ENCODE results near the gene HERC6. TPM values are rescaled to one million over a fixed set of nuclear protein-coding genes. Genes with fewer than 3 reads are reported as not detected.

Gene HERC6
- polyA plus RNA-seq, 1 of the 3 experiments (the other 2 are of a cell fraction) = 1.7 TPM

DNA sequence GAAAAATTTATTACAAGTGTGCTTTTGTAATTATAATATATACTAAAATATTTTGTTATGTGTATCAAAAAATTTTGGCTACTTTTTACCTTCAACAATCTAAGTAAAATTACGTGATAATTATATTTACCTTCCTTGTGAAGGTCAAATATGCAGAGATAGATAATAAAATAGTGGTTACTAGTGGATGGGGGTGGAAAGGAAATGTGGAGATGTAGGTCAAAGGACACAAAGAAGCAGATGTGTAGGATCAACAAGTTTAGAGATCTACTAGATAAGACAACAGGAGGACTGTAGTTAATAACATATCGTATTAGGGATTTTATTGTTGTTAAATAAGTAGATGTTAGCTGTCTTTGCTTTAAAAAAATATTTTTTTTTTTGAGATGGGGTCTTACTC is 99.6 kb downstream of the HERC6 start (continued):
- TF ChIP-seq, protein P1, sequence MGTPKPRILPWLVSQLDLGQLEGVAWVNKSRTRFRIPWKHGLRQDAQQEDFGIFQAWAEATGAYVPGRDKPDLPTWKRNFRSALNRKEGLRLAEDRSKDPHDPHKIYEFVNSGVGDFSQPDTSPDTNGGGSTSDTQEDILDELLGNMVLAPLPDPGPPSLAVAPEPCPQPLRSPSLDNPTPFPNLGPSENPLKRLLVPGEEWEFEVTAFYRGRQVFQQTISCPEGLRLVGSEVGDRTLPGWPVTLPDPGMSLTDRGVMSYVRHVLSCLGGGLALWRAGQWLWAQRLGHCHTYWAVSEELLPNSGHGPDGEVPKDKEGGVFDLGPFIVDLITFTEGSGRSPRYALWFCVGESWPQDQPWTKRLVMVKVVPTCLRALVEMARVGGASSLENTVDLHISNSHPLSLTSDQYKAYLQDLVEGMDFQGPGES (IDR thresholded peaks at IDR 0.05; ENCODE audit: low read depth, low read length) = no peak
- TF ChIP-seq FOXM1 (IDR thresholded peaks at IDR 0.05; ENCODE audit: low read depth) = no peak
- no peak for TF ChIP-seq FOSL2 (IDR thresholded peaks at IDR 0.05; ENCODE audit: borderline replicate concordance, low read depth)
- no peak for TF ChIP-seq CHD2 (IDR thresholded peaks at IDR 0.05; ENCODE audit: low read length, partially characterized antibody)
- TF ChIP-seq NRF1 (IDR thresholded peaks at IDR 0.05; ENCODE audit: low read depth, low read length) = no peak
- TF ChIP-seq, protein P2, sequence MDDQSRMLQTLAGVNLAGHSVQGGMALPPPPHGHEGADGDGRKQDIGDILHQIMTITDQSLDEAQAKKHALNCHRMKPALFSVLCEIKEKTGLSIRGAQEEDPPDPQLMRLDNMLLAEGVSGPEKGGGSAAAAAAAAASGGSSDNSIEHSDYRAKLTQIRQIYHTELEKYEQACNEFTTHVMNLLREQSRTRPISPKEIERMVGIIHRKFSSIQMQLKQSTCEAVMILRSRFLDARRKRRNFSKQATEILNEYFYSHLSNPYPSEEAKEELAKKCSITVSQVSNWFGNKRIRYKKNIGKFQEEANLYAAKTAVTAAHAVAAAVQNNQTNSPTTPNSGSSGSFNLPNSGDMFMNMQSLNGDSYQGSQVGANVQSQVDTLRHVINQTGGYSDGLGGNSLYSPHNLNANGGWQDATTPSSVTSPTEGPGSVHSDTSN (IDR thresholded peaks at IDR 0.05) = no peak
- no peak for TF ChIP-seq MXI1 (IDR thresholded peaks at IDR 0.05; ENCODE audit: low read depth, low read length)

DNA sequence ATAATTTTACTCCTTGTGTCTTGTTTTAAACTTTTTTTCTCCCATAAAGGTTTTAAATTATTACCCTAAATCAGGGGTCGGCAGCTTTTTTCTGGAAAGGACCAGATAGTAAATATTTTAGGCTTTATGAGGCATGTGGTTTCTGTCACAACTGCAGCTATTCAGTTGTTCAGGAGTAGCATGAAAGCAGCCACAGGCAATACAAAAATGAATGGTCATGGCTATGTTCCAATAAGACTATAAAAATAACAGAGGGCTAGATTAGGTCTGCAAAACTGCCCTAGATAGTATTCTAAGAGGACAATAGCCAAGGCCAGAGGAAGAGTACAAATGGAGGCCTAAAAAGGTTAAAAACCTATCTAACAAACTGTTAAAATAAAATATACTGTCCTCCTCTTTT is 102.9 kb downstream of the HERC6 start:
- POLR2A ChIA-PET = no interaction called here
- no peaks in the 10 kb centered on the region for H3K79me2 ChIP-seq (ENCODE audit: insufficient read depth)
- H4K20me1 ChIP-seq (ENCODE audit: insufficient read depth) = no peaks in the 10 kb centered on the region
- 44% methylated on average over 1 of the region's 1 CpG for WGBS (ENCODE audit: low lambda C conversion rate)
- H3K36me3 ChIP-seq (replicated peaks in 1 of 2; ENCODE audit: control insufficient read depth in 1 of 2, insufficient read depth in 2 of 2, low read length in 1 of 2) = no peaks in the 10 kb centered on the region
- peak; percentile 22 for DNase-seq
- no peaks in the 10 kb centered on the region for H3K9me2 ChIP-seq
- H3K9ac ChIP-seq = no peak overlapping the region
- H3K4me1 ChIP-seq (ENCODE audit: control insufficient read depth in 1 of 2, insufficient read depth in 2 of 2, low read depth in 1 of 2, low read length in 1 of 2) = no peaks in the 10 kb centered on the region
- no peak overlapping the region for H3K4me2 ChIP-seq
- no peaks in the 10 kb centered on the region; the same call in 1 of the 2 replicates for H3K27me3 ChIP-seq (ENCODE audit: insufficient read depth)
- H3K27ac ChIP-seq (ENCODE audit: low read depth in 2 of 2, low read length in 1 of 2) = no peak overlapping the region
- no peaks in the 10 kb centered on the region for H3F3A ChIP-seq (replicated peaks; ENCODE audit: insufficient read depth)
- H3K9me3 ChIP-seq = no peaks in the 10 kb centered on the region
- no peak overlapping the region for H2AFZ ChIP-seq (ENCODE audit: low read depth)
- no peak overlapping the region for H3K4me3 ChIP-seq (ENCODE audit: low read depth in 2 of 2, low read length in 1 of 2)
- TF ChIP-seq RFX5 (IDR thresholded peaks at IDR 0.05; ENCODE audit: low read length) = no peak
- peak; percentile 37; the same call in 1 of the 2 replicates for TF ChIP-seq MXI1 (IDR thresholded peaks at IDR 0.05; ENCODE audit: low read depth, low read length)
- peak in 1 of 2 experiments; percentile 48; a peak in 1 of 4 replicates for TF ChIP-seq EP300 (IDR thresholded peaks at IDR 0.05; ENCODE audit: borderline replicate concordance in 1 of 2, low read depth in 1 of 2, low read length in 1 of 2)
- TF ChIP-seq, protein P1 (IDR thresholded peaks at IDR 0.05; ENCODE audit: low read depth, low read length) = no peak
- TF ChIP-seq RCOR1 (IDR thresholded peaks at IDR 0.05; ENCODE audit: low read length) = peak; percentile 46; the same call in 1 of the 2 replicates
- CTCF ChIA-PET = interaction anchor here (1.0 to 1.5 kb wide), 3 partner anchors 34 to 103 kb away, joined by 3 to 6 read pairs (median 3); partner anchors contain the start of gene HERC6

DNA sequence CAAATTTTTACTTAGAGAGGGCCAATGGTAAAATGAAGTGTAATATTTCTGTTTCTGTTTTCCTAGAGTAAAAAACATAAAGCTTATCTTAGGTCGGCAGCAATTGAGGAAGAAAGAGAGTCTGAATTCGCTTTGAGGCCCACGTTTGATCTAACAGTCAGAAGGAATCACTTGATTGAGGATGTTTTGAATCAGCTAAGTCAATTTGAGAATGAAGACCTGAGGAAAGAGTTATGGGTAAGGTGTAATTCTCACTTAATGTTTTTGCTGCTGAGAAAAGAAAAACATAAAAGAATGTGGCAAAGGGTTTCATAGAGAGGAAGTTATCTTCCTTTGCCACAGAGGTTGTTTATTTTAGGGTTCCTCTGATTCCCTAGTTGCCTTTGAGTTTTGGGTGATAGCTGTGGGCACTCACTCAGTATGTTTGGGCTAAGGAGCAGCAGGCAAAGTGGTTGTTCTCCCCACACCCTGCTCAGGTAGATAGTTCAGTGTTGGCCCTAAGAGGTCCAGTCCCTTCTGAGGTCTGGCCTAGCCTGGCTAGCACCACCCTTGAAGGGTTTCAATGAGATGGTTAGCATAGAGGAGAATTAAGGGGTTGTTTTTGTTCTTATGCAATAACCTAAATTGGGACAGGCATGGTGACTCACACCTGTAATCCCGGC is 110.6 kb downstream of the HERC6 start:
- DNase-seq = no peak
- no peaks in the 10 kb centered on the region for H3K36me3 ChIP-seq (replicated peaks in 1 of 2; ENCODE audit: control insufficient read depth in 1 of 2, insufficient read depth in 2 of 2, low read length in 1 of 2)
- H3K9ac ChIP-seq = no peak overlapping the region
- ChIA-PET CTCF (no interaction called here), POLR2A (no interaction called here)
- H4K20me1 ChIP-seq (ENCODE audit: insufficient read depth) = no peaks in the 10 kb centered on the region
- WGBS (ENCODE audit: low lambda C conversion rate) = 79% methylated on average over 4 of the region's 4 CpGs
- no peak overlapping the region for H3K27ac ChIP-seq (ENCODE audit: low read depth in 2 of 2, low read length in 1 of 2)
- H3K9me2 ChIP-seq = no peaks in the 10 kb centered on the region
- TF ChIP-seq RCOR1 (IDR thresholded peaks at IDR 0.05; ENCODE audit: low read length) (no peak), POLR2AphosphoS5 (IDR thresholded peaks at IDR 0.05; ENCODE audit: low read depth, low read length) (no peak), ELF1 (IDR thresholded peaks at IDR 0.05) (no peak), TAF1 (IDR thresholded peaks at IDR 0.05; ENCODE audit: borderline replicate concordance, low read depth, low read length) (no peak), SIN3A (IDR thresholded peaks at IDR 0.05; ENCODE audit: borderline replicate concordance, low read depth, low read length) (no peak), EZH2phosphoT487 (IDR thresholded peaks at IDR 0.05; ENCODE audit: borderline replicate concordance, low read depth) (no peak), YY1 (IDR thresholded peaks at IDR 0.05; ENCODE audit: low read depth) (no peak), EP300 (IDR thresholded peaks at IDR 0.05; ENCODE audit: borderline replicate concordance in 1 of 2, low read depth in 1 of 2, low read length in 1 of 2) (no peak), FOXJ3 (CRISPR knock-in tag; IDR thresholded peaks at IDR 0.05) (no peak), GABPA (IDR thresholded peaks at IDR 0.05; ENCODE audit: low read depth) (no peak), RFX5 (IDR thresholded peaks at IDR 0.05; ENCODE audit: low read length) (no peak)
- TF ChIP-seq, protein P3, sequence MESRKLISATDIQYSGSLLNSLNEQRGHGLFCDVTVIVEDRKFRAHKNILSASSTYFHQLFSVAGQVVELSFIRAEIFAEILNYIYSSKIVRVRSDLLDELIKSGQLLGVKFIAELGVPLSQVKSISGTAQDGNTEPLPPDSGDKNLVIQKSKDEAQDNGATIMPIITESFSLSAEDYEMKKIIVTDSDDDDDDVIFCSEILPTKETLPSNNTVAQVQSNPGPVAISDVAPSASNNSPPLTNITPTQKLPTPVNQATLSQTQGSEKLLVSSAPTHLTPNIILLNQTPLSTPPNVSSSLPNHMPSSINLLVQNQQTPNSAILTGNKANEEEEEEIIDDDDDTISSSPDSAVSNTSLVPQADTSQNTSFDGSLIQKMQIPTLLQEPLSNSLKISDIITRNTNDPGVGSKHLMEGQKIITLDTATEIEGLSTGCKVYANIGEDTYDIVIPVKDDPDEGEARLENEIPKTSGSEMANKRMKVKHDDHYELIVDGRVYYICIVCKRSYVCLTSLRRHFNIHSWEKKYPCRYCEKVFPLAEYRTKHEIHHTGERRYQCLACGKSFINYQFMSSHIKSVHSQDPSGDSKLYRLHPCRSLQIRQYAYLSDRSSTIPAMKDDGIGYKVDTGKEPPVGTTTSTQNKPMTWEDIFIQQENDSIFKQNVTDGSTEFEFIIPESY (IDR thresholded peaks at IDR 0.05; ENCODE audit: borderline replicate concordance, low read depth) = no peak
- H3K4me1 ChIP-seq (ENCODE audit: control insufficient read depth in 1 of 2, insufficient read depth in 2 of 2, low read depth in 1 of 2, low read length in 1 of 2) = no peaks in the 10 kb centered on the region
- no peaks in the 10 kb centered on the region; the same call in 1 of the 2 replicates for H3K27me3 ChIP-seq (ENCODE audit: insufficient read depth)
- no peaks in the 10 kb centered on the region for H3F3A ChIP-seq (replicated peaks; ENCODE audit: insufficient read depth)
- H3K9me3 ChIP-seq = no peaks in the 10 kb centered on the region
- H3K4me2 ChIP-seq = no peak overlapping the region
- no peaks in the 10 kb centered on the region for H3K79me2 ChIP-seq (ENCODE audit: insufficient read depth)
- H3K4me3 ChIP-seq (ENCODE audit: low read depth in 2 of 2, low read length in 1 of 2) = no peak overlapping the region
- H2AFZ ChIP-seq (ENCODE audit: low read depth) = no peak overlapping the region
